Lower leg skin (tissue), 3 donors: ENCODE results near the gene CENPX.

Experiments used
- POLR2A ChIP-seq, 2 donors: fragments of 450-650 bp; IDR thresholded peaks; one replicate each; pipeline ENCODE4 v1.6.1; 2016 to 2017; ENCODE audit warnings: antibody characterized with exemption in 2 of 2, mild to moderate bottlenecking in 1 of 2, moderate library complexity in 1 of 2
- TF ChIP-seq, protein P1 (sequence below), 3 donors: fragments of 450-650 bp; IDR thresholded peaks; one replicate each; pipeline ENCODE4 v1.5.1; 2016; ENCODE audit warnings: antibody characterized with exemption in 3 of 3, mild to moderate bottlenecking in 3 of 3, moderate library complexity in 2 of 3

DNA sequence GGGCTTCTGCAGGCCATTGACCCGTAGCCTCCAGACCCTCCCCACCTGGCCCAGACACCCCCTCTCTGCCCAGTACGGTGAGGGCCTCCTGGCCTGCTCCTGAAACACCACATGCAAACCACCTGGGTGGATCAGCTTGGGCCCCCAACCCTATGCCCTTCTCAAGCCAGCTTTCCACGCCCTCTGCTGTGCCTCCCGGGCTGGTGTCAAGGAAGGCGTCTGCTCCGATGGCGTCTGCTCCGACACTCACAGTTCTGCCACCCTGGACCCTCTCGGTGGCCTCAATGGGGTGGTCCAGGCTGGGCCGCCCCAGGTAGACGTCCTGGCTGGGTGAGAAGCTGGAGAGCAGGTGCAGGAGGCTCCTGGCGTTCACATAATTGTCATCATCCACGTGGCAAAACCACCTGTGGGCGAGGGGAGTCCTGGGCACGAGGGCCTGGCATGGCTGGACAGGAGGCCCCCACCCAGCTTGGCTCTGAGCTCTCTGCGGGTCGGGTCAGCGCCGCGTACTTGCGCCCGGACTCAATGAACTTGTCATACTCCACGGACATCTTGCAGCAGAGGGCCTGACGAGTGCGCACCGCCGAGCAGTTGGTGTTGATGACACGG lies 27.6 kb upstream of the CENPX start:
- TF ChIP-seq POLR2A (IDR thresholded peaks at IDR 0.05) = no peak
- TF ChIP-seq, protein P1, sequence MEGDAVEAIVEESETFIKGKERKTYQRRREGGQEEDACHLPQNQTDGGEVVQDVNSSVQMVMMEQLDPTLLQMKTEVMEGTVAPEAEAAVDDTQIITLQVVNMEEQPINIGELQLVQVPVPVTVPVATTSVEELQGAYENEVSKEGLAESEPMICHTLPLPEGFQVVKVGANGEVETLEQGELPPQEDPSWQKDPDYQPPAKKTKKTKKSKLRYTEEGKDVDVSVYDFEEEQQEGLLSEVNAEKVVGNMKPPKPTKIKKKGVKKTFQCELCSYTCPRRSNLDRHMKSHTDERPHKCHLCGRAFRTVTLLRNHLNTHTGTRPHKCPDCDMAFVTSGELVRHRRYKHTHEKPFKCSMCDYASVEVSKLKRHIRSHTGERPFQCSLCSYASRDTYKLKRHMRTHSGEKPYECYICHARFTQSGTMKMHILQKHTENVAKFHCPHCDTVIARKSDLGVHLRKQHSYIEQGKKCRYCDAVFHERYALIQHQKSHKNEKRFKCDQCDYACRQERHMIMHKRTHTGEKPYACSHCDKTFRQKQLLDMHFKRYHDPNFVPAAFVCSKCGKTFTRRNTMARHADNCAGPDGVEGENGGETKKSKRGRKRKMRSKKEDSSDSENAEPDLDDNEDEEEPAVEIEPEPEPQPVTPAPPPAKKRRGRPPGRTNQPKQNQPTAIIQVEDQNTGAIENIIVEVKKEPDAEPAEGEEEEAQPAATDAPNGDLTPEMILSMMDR (IDR thresholded peaks at IDR 0.05) = no peak
